OCI-LY1 (cell line): ENCODE data around the gene ZNF577.
"Not testable (repeated sequence)": the region's sequence is repeated elsewhere in the genome, so short reads cannot be mapped to it uniquely, and the experiment has no call there.

Experiments used
- H2AFZ ChIP-seq: fragments of 200-600 bp; sonication (generic), shearing (Covaris generic); 2 replicates; pipeline ENCODE4 v1.6.0; 2014; ENCODE audit warnings: antibody characterized with exemption, mild to moderate bottlenecking, low read length
- H3F3A ChIP-seq: fragments of 200-600 bp; sonication (generic), shearing (Covaris generic); 2 replicates; pipeline ENCODE4 v1.6.0; 2014; ENCODE audit warnings: mild to moderate bottlenecking, antibody characterized with exemption, low read length, moderate library complexity; ENCODE audit not compliant: insufficient read depth
- H3K27ac ChIP-seq: fragments of 200-600 bp; sonication (generic); 2 replicates; pipeline ENCODE4 v1.5.1; 2014; ENCODE audit warnings: low read length, mixed run types, mild to moderate bottlenecking, low read depth; ENCODE audit not compliant: poor library complexity, severe bottlenecking
- H3K27me3 ChIP-seq: fragments of 200-600 bp; sonication (generic); 2 replicates; pipeline ENCODE4 v1.6.0; 2014; ENCODE audit warnings: antibody characterized with exemption, mild to moderate bottlenecking, low read length, moderate library complexity; ENCODE audit not compliant: insufficient read depth
- H3K36me3 ChIP-seq: fragments of 200-600 bp; sonication (generic); 2 replicates; pipeline ENCODE4 v1.6.1; 2014; ENCODE audit warnings: mild to moderate bottlenecking, antibody characterized with exemption, low read length, moderate library complexity, mixed read lengths; ENCODE audit not compliant: insufficient read depth
- H3K4me1 ChIP-seq: fragments of 200-600 bp; sonication (generic); 2 replicates; pipeline ENCODE4 v1.5.1; 2014; ENCODE audit warnings: mild to moderate bottlenecking, low read length, moderate library complexity; ENCODE audit not compliant: insufficient read depth, severe bottlenecking
- H3K4me2 ChIP-seq: fragments of 200-600 bp; sonication (generic), shearing (Covaris generic); 2 replicates; pipeline ENCODE4 v1.6.1; 2014; ENCODE audit warnings: low read length
- H3K4me3 ChIP-seq: fragments of 200-600 bp; sonication (generic); 2 replicates; pipeline ENCODE4 v1.5.1; 2014; ENCODE audit warnings: low read length, low read depth, mild to moderate bottlenecking, mixed read lengths; ENCODE audit not compliant: poor library complexity, severe bottlenecking
- H3K79me2 ChIP-seq: fragments of 200-600 bp; shearing (Covaris generic); 2 replicates; pipeline ENCODE4 v1.6.1; 2016; ENCODE audit warnings: mixed run types, low read length, mixed read lengths; ENCODE audit not compliant: insufficient read depth
- H3K9ac ChIP-seq: fragments of 200-600 bp; sonication (generic), shearing (Covaris generic); 2 replicates; pipeline ENCODE4 v1.6.1; 2014; ENCODE audit warnings: mild to moderate bottlenecking, low read length, mixed read lengths
- H3K9me2 ChIP-seq: fragments of 200-600 bp; sonication (generic), shearing (Covaris generic); 2 replicates; pipeline ENCODE4 v1.6.1; 2014; ENCODE audit warnings: low read depth, mild to moderate bottlenecking, low read length, mixed read lengths
- H3K9me3 ChIP-seq: fragments of 200-600 bp; shearing (Covaris generic); 2 replicates; pipeline ENCODE4 v1.6.1; 2014; ENCODE audit warnings: low read length, mixed read lengths
- H4K20me1 ChIP-seq: fragments of 200-600 bp; sonication (generic), shearing (Covaris generic); 2 replicates; pipeline ENCODE4 v1.6.0; 2016; ENCODE audit warnings: mild to moderate bottlenecking, low read length; ENCODE audit not compliant: insufficient read depth
- CTCF ChIP-seq: fragments of 200-600 bp; sonication (generic), shearing (Covaris generic); IDR thresholded peaks from 2 replicates; pipeline ENCODE4 v1.5.1; 2017; ENCODE audit warnings: mild to moderate bottlenecking, antibody characterized with exemption, low read length, moderate library complexity, mixed read lengths
- EZH2 ChIP-seq: fragments of 200-600 bp; sonication (generic), shearing (Covaris generic); IDR thresholded peaks from 2 replicates; pipeline ENCODE4 v1.8.0; 2017; ENCODE audit warnings: borderline replicate concordance, mixed run types, mild to moderate bottlenecking, antibody characterized with exemption, low read length, moderate library complexity, mixed read lengths

ZNF577 gene

GRCh38 chr19:51919606-51920005 is 31.9 kb upstream of the ZNF577 start:
- Histone ChIP-seq H3K9me3 (peaks cover 52% of the 10 kb centered on the region), H3F3A (no peaks in the 10 kb centered on the region), H3K4me2 (no peak overlapping the region), H3K4me1 (no peaks in the 10 kb centered on the region), H3K4me3 (no peak overlapping the region), H3K36me3 (no peaks in the 10 kb centered on the region), H4K20me1 (no peaks in the 10 kb centered on the region), H3K79me2 (no peaks in the 10 kb centered on the region), H3K9me2 (no peaks in the 10 kb centered on the region), H3K9ac (no peak overlapping the region), H2AFZ (no peak overlapping the region), H3K27ac (no peak overlapping the region), H3K27me3 (no peaks in the 10 kb centered on the region)
- TF ChIP-seq EZH2 (no peak), CTCF (no peak)

GRCh38 chr19:51916167-51916566 is 28.4 kb upstream of the ZNF577 start:
- H3K4me2 ChIP-seq, result no peak overlapping the region
- no peaks in the 10 kb centered on the region for H3K36me3 ChIP-seq
- H3K27ac ChIP-seq, result no peak overlapping the region
- no peaks in the 10 kb centered on the region for H3K79me2 ChIP-seq
- H3F3A ChIP-seq, result no peaks in the 10 kb centered on the region
- H3K4me1 ChIP-seq, result no peaks in the 10 kb centered on the region
- no peaks in the 10 kb centered on the region for H4K20me1 ChIP-seq
- H3K27me3 ChIP-seq, result no peaks in the 10 kb centered on the region
- H3K9me3 ChIP-seq, result peaks cover 54% of the 10 kb centered on the region
- no peak for TF ChIP-seq CTCF
- no peak for TF ChIP-seq EZH2
- H3K4me3 ChIP-seq, result no peak overlapping the region
- H2AFZ ChIP-seq, result no peak overlapping the region
- H3K9me2 ChIP-seq, result no peaks in the 10 kb centered on the region
- H3K9ac ChIP-seq, result no peak overlapping the region

GRCh38 chr19:51915324-51915867 is 27.6 kb upstream of the ZNF577 start:
- no peak overlapping the region for H3K9ac ChIP-seq
- no peaks in the 10 kb centered on the region for H3K79me2 ChIP-seq
- no peak overlapping the region for H2AFZ ChIP-seq
- no peaks in the 10 kb centered on the region for H3F3A ChIP-seq
- H3K4me2 ChIP-seq, result no peak overlapping the region
- no peaks in the 10 kb centered on the region for H3K9me2 ChIP-seq
- TF ChIP-seq CTCF (no peak), EZH2 (no peak)
- no peak overlapping the region for H3K27ac ChIP-seq
- no peaks in the 10 kb centered on the region for H3K36me3 ChIP-seq
- no peaks in the 10 kb centered on the region for H4K20me1 ChIP-seq
- no peaks in the 10 kb centered on the region for H3K27me3 ChIP-seq
- no peaks in the 10 kb centered on the region for H3K4me1 ChIP-seq
- H3K9me3 ChIP-seq, result peaks cover 48% of the 10 kb centered on the region
- no peak overlapping the region for H3K4me3 ChIP-seq

DNA sequence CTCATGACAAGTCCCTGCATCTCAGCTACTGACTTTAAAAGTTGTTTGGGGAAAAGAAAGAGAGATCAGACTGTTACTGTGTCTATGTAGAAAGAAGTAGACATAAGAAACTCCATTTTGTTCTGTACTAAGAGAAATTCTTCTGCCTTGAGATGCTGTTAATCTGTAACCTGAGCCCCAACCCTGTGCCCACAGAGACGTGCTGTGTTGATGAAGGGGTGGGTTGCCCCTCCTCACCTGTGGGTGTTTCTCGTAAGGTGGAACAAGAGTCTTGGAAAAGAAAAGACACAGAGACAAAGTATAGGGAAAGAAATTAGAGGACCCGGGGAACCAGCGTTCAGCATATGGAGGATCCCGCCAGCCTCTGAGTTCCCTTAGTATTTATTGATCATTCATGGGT is 20.2 kb upstream of the ZNF577 start:
- H3F3A ChIP-seq, H3K4me1 ChIP-seq, H3K9ac ChIP-seq, H3K9me2 ChIP-seq, H3K27ac ChIP-seq, H4K20me1 ChIP-seq, H3K27me3 ChIP-seq, H3K4me2 ChIP-seq, H3K4me3 ChIP-seq, H2AFZ ChIP-seq: not testable (repeated sequence)
- Histone ChIP-seq H3K36me3 (peaks cover 13% of the 10 kb centered on the region), H3K9me3 (peaks cover 14% of the 10 kb centered on the region), H3K79me2 (peaks cover 11% of the 10 kb centered on the region)

- Histone ChIP-seq H3K36me3 (peaks cover 31% of the 10 kb centered on the region), H3K79me2 (peaks cover 24% of the 10 kb centered on the region), H3K9me3 (peaks cover 17% of the 10 kb centered on the region)
- H3K27me3 ChIP-seq, H3K27ac ChIP-seq, H3K4me3 ChIP-seq, H3F3A ChIP-seq, H3K9ac ChIP-seq, H2AFZ ChIP-seq, H3K4me2 ChIP-seq, H3K4me1 ChIP-seq, H3K9me2 ChIP-seq, H4K20me1 ChIP-seq: not testable (repeated sequence)
Observed at GRCh38 chr19:51906108-51906507, 18.4 kb upstream of the ZNF577 start.
